ENCODE data around the gene MORC3. TPM values are rescaled to one million over a fixed set of nuclear protein-coding genes. Genes with fewer than 3 reads are reported as not detected.

Gene MORC3
- total and polyA plus RNA-seq, 2 of the 4 experiments (the other 2 are of a cell fraction): 14.0 to 23.5 TPM

DNA sequence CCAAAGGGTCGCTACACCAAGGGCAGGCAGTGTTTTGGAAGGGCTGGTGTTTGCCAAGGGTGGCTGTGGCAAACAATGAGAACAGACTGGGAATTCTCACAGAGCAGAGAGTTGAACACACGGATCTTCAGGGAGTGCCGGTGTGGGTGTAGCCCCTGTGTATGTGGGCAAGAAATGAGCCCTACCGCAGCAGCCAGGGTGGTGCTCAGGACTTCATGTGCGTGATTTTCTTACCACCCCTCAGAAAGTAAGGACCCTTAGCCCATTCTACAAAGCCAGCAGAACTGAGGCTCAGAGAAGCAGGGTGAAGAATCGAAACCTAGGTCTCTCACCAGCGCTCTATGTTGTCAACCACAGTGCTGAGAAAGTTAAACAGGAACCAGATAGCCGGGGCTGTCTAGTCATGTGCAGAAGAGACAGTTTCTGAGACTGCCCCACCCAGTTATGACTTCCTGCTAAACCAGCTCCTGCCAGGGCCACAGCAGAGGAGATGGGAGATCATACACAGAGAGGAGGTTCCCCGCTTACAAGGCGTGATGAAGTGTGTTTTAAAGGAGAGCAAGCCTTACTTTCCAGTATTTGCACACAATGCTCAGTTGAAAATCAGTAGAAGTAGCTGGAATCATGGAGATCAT, 21.9 kb upstream of the MORC3 start:
- H4K8ac ChIP-seq (ENCODE audit: low read depth in 2 of 2, low read length in 2 of 2): peak overlapping the region; percentile 2 to 64; a peak in 3 of 4 replicates
- CTCF ChIA-PET: no interaction called here
- H3K14ac ChIP-seq (replicated peaks; ENCODE audit: low read depth, low read length): 0 out of 2 replicates have a peak overlapping the region, but pooled peaks have one; percentile 0
- H3K9me1 ChIP-seq (ENCODE audit: insufficient read depth, low read length): no peaks in the 10 kb centered on the region; the same call in 1 of the 2 replicates
- no peak overlapping the region for H4K91ac ChIP-seq (ENCODE audit: insufficient read depth, low read depth, low read length)
- H3K27ac ChIP-seq (ENCODE audit: insufficient read depth, low read length): no peak overlapping the region
- dilution Hi-C loops (cut with HindIII; ENCODE audit: low sequenced_read_pairs, unreplicated experiment) (no loop called here), intact Hi-C loops (cut with micrococcal nuclease) (no loop called here), in situ Hi-C loops (cut with MboI; ENCODE audit: low sequenced_read_pairs) (no loop called here)
- H2AK9ac ChIP-seq (replicated peaks; ENCODE audit: low read depth, low read length, poor library complexity): peak overlapping the region; percentile 1
- no peak overlapping the region for H3K23ac ChIP-seq (ENCODE audit: low read depth, low read length)
- no peak overlapping the region for H3K9ac ChIP-seq (ENCODE audit: low read depth, low read length)
- 80% methylated on average over 1 of the region's 10 CpGs; no CpG with 5 or more reads in 1 of the 2 experiments for WGBS, 2 experiments (ENCODE audit: extremely low coverage in 2 of 2, insufficient read length in 1 of 2)
- BruUV-seq (replicated peaks): no TSS peak
- no peak overlapping the region for H2BK5ac ChIP-seq (ENCODE audit: low read depth, low read length, poor library complexity, severe bottlenecking)
- DNase-seq (peak; percentile 15), ATAC-seq (ENCODE audit: low read depth) (peak; percentile 88)
- no peaks in the 10 kb centered on the region for H3K79me1 ChIP-seq (ENCODE audit: low read depth in 1 of 2, low read length in 2 of 2)
- H2AFZ ChIP-seq (replicated peaks; ENCODE audit: low read length, poor library complexity): peak overlapping the region; percentile 46
- H3K56ac ChIP-seq (ENCODE audit: extremely low read depth, insufficient read depth, low read length): no peak overlapping the region
- POLR2A ChIA-PET (ENCODE audit: unreplicated experiment): no interaction called here
- H2BK20ac ChIP-seq (ENCODE audit: low read depth, low read length): no peak overlapping the region
- peak overlapping the region; percentile 17 for H3K4ac ChIP-seq (ENCODE audit: low read depth, low read length)
- H3K4me3 ChIP-seq (ENCODE audit: insufficient read depth, low read depth, low read length): no peak overlapping the region
- no peaks in the 10 kb centered on the region for H4K20me1 ChIP-seq (ENCODE audit: insufficient read depth, low read length)
- H2BK15ac ChIP-seq (ENCODE audit: low read depth, low read length): no peak overlapping the region
- H3K9me3 ChIP-seq (ENCODE audit: control insufficient read depth, insufficient read depth, low read length): no peaks in the 10 kb centered on the region
- TF ChIP-seq, protein P1, sequence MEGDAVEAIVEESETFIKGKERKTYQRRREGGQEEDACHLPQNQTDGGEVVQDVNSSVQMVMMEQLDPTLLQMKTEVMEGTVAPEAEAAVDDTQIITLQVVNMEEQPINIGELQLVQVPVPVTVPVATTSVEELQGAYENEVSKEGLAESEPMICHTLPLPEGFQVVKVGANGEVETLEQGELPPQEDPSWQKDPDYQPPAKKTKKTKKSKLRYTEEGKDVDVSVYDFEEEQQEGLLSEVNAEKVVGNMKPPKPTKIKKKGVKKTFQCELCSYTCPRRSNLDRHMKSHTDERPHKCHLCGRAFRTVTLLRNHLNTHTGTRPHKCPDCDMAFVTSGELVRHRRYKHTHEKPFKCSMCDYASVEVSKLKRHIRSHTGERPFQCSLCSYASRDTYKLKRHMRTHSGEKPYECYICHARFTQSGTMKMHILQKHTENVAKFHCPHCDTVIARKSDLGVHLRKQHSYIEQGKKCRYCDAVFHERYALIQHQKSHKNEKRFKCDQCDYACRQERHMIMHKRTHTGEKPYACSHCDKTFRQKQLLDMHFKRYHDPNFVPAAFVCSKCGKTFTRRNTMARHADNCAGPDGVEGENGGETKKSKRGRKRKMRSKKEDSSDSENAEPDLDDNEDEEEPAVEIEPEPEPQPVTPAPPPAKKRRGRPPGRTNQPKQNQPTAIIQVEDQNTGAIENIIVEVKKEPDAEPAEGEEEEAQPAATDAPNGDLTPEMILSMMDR (conservative IDR thresholded peaks at IDR 0.05; ENCODE audit: low read depth, low read length): no peak
- 0 out of 2 replicates have a peak, but pooled peaks have one; percentile 18 for TF ChIP-seq MXI1 (IDR thresholded peaks at IDR 0.05; ENCODE audit: borderline replicate concordance, low read depth, low read length)
- TF ChIP-seq CHD1 (IDR thresholded peaks at IDR 0.05; ENCODE audit: low read depth, low read length): no peak
- H2BK120ac ChIP-seq (ENCODE audit: low read depth, low read length): 0 out of 2 replicates have a peak overlapping the region, but pooled peaks have one; percentile 12
- H4K5ac ChIP-seq (ENCODE audit: low read depth, low read length): peak overlapping the region; percentile 64; the same call in 1 of the 2 replicates
- H3K4me2 ChIP-seq (ENCODE audit: low read depth, low read length): no peak overlapping the region
- no peaks in the 10 kb centered on the region for H3K27me3 ChIP-seq (ENCODE audit: control insufficient read depth, insufficient read depth, low read length)
- H3K4me1 ChIP-seq (ENCODE audit: control insufficient read depth, insufficient read depth, low read length): peaks cover 2% of the 10 kb centered on the region; the same call in 1 of the 2 replicates
- H2AK5ac ChIP-seq (ENCODE audit: low read depth, low read length): 0 out of 2 replicates have a peak overlapping the region, but pooled peaks have one; percentile 15
- H3K18ac ChIP-seq (ENCODE audit: low read depth, low read length): 0 out of 2 replicates have a peak overlapping the region, but pooled peaks have one; percentile 22
- H3K36me3 ChIP-seq (ENCODE audit: control insufficient read depth, insufficient read depth, low read length): peaks cover 2% of the 10 kb centered on the region

All from IMR-90 (cell line).